ENCODE measurements around the gene RIPK4.

DNA sequence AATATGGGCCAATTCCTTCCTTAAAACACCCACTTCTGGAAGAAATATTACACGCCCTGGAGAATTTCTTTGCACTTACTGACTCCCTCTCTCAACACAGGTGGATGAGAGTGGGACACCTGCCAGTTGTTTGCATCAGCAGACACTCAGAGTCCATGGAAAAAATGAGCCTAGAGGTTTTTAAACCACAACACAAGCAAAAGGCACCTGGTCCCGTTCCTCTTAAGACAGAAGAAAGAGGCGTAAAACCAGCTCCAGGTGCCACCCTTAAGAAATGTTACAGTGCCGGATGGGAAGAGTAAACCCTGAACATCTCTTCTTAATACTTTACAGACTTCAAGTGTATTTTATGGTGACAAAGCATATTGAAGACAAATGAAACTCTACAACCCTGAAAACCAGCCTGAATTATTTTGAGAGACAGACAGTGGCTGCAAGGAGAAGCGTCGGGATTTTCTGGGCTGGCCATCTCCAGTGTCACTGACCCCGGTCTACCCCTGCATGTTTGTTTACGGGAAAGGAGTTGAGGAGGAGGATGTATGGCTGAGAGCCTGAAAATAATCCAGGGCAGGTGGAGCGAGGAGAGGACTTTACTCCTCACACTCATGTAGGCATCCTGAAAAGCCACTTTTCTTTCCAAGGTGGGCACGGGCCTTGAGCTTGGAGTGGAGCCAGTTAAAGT lies 7.8 kb upstream of the RIPK4 start:
- TF ChIP-seq HCFC1 (IDR thresholded peaks at IDR 0.05; ENCODE audit: low read depth, low read length) (no peak), CREB1 (IDR thresholded peaks at IDR 0.05) (no peak), CREB1 (CRISPR knock-in tag; IDR thresholded peaks at IDR 0.05) (no peak), ZNF547 (CRISPR knock-in tag; IDR thresholded peaks at IDR 0.05) (no peak), CHD2 (IDR thresholded peaks at IDR 0.05; ENCODE audit: low read depth, low read length) (no peak), ELF4 (CRISPR knock-in tag; IDR thresholded peaks at IDR 0.05; ENCODE audit: borderline replicate concordance) (no peak), ZNF776 (CRISPR knock-in tag; IDR thresholded peaks at IDR 0.05) (no peak), BRCA1 (CRISPR knock-in tag; IDR thresholded peaks at IDR 0.05) (no peak), ZNF552 (CRISPR knock-in tag; IDR thresholded peaks at IDR 0.05; ENCODE audit: borderline replicate concordance) (no peak), EP300 (IDR thresholded peaks at IDR 0.05; ENCODE audit: low read depth in 2 of 2, low read length in 2 of 2) (no peak), EP300 (CRISPR knock-in tag; IDR thresholded peaks at IDR 0.05; ENCODE audit: borderline replicate concordance) (no peak), ZNF670 (CRISPR knock-in tag; IDR thresholded peaks at IDR 0.05; ENCODE audit: borderline replicate concordance) (no peak), SMYD3 (CRISPR knock-in tag; IDR thresholded peaks at IDR 0.05) (no peak)
- TF ChIP-seq, protein P1, sequence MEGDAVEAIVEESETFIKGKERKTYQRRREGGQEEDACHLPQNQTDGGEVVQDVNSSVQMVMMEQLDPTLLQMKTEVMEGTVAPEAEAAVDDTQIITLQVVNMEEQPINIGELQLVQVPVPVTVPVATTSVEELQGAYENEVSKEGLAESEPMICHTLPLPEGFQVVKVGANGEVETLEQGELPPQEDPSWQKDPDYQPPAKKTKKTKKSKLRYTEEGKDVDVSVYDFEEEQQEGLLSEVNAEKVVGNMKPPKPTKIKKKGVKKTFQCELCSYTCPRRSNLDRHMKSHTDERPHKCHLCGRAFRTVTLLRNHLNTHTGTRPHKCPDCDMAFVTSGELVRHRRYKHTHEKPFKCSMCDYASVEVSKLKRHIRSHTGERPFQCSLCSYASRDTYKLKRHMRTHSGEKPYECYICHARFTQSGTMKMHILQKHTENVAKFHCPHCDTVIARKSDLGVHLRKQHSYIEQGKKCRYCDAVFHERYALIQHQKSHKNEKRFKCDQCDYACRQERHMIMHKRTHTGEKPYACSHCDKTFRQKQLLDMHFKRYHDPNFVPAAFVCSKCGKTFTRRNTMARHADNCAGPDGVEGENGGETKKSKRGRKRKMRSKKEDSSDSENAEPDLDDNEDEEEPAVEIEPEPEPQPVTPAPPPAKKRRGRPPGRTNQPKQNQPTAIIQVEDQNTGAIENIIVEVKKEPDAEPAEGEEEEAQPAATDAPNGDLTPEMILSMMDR (CRISPR knock-in tag; IDR thresholded peaks at IDR 0.05) = no peak
- TF ChIP-seq, protein P2, sequence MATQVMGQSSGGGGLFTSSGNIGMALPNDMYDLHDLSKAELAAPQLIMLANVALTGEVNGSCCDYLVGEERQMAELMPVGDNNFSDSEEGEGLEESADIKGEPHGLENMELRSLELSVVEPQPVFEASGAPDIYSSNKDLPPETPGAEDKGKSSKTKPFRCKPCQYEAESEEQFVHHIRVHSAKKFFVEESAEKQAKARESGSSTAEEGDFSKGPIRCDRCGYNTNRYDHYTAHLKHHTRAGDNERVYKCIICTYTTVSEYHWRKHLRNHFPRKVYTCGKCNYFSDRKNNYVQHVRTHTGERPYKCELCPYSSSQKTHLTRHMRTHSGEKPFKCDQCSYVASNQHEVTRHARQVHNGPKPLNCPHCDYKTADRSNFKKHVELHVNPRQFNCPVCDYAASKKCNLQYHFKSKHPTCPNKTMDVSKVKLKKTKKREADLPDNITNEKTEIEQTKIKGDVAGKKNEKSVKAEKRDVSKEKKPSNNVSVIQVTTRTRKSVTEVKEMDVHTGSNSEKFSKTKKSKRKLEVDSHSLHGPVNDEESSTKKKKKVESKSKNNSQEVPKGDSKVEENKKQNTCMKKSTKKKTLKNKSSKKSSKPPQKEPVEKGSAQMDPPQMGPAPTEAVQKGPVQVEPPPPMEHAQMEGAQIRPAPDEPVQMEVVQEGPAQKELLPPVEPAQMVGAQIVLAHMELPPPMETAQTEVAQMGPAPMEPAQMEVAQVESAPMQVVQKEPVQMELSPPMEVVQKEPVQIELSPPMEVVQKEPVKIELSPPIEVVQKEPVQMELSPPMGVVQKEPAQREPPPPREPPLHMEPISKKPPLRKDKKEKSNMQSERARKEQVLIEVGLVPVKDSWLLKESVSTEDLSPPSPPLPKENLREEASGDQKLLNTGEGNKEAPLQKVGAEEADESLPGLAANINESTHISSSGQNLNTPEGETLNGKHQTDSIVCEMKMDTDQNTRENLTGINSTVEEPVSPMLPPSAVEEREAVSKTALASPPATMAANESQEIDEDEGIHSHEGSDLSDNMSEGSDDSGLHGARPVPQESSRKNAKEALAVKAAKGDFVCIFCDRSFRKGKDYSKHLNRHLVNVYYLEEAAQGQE (IDR thresholded peaks at IDR 0.05; ENCODE audit: borderline replicate concordance in 1 of 2, low read depth in 1 of 2, low read length in 2 of 2) = no peak
